Testis (tissue), 3 donors: ENCODE data around the gene NUDT3. TPM values are rescaled to one million over a fixed set of nuclear protein-coding genes. Genes with fewer than 3 reads are reported as not detected.

Experiments used
- DNase-seq: peaks from one replicate; pipeline ENCODE4 v3.0.0-alpha.2; 2019
- H3K27ac ChIP-seq, 2 donors: fragments of 200-600 bp; sonication (generic); one replicate each; pipeline ENCODE4 v1.5.1; 2019
- H3K27me3 ChIP-seq: fragments of 200-600 bp; sonication (generic); one replicate; pipeline ENCODE4 v1.5.1; 2019
- H3K36me3 ChIP-seq: fragments of 200-600 bp; sonication (generic); one replicate; pipeline ENCODE4 v1.5.1; 2017; ENCODE audit warnings: low read depth; ENCODE audit errors: missing control alignments
- H3K4me1 ChIP-seq: fragments of 200-600 bp; sonication (generic); one replicate; pipeline ENCODE4 v1.5.1; 2019
- H3K4me3 ChIP-seq, 2 donors: fragments of 200-600 bp; sonication (generic); one replicate each; pipeline ENCODE4 v1.5.1; 2017 to 2019
- H3K9me3 ChIP-seq: fragments of 200-600 bp; sonication (generic); one replicate; pipeline ENCODE4 v1.5.1; 2017
- POLR2A ChIP-seq: fragments of 450-650 bp; IDR thresholded peaks from one replicate; pipeline ENCODE4 v1.6.1; 2017; ENCODE audit warnings: antibody characterized with exemption, mild to moderate bottlenecking, moderate library complexity
- WGBS, 2 donors: methylation state at CpG; one replicate each; pipeline ENCODE4 v1.1.5; 2018; 5-methylcytosine and 5-hydroxymethylcytosine counted together
- intact Hi-C: fragments of 100-400 bp; cut with DNase I; formaldehyde crosslinking; loops from one replicate; pipeline ENCODE4 v1.15.1; 2023; ENCODE audit warnings: low total_unique reads
- polyA plus RNA-seq: library from polyadenylated mRNA; stranded (reverse); fragments of 350-450 nt; fragmentation: Illumina TruSeq; extraction: RNeasy Lipid Tissue Mini Kit (QIAGEN cat#74804); gene quantifications from one replicate; pipeline ENCODE4 v1.2.3, GENCODE V29; 2014; ENCODE audit warnings: low read depth, low replicate concordance; ENCODE audit not compliant: insufficient read depth
- total RNA-seq, 2 donors: library from RNA; depleted of rRNA; stranded (reverse); fragments of >200 nt; gene quantifications; one replicate each; pipeline ENCODE4 v1.2.3, GENCODE V29; 2016
- TF ChIP-seq, protein P1 (sequence below), 3 experiments: fragments of 450-650 bp in 2 of 3; fragments of 200-600 bp in 1 of 3; sonication (generic) in 1 of 3; IDR thresholded peaks; one replicate each; pipeline ENCODE4 v1.5.1; 2016 to 2019; ENCODE audit warnings: antibody characterized with exemption in 3 of 3, mild to moderate bottlenecking in 2 of 3, moderate library complexity in 1 of 3

Gene NUDT3
- total and polyA plus RNA-seq, 3 donors from 2014 or later, result 18.7 to 28.3 (median 24.0) TPM

GRCh38 chr6:34323300-34323699 is 69.2 kb downstream of the NUDT3 start:
- Histone ChIP-seq H3K9me3 (no peaks in the 10 kb centered on the region), H3K4me3 (no peak overlapping the region), H3K4me1 (peaks cover 6% of the 10 kb centered on the region), H3K27me3 (no peaks in the 10 kb centered on the region), H3K36me3 (no peaks in the 10 kb centered on the region), H3K27ac (no peak overlapping the region)
- 85 to 88% methylated on average over 6 of the region's 6 CpGs for WGBS, 2 donors
- intact Hi-C loops, result no loop called here
- TF ChIP-seq, protein P1, sequence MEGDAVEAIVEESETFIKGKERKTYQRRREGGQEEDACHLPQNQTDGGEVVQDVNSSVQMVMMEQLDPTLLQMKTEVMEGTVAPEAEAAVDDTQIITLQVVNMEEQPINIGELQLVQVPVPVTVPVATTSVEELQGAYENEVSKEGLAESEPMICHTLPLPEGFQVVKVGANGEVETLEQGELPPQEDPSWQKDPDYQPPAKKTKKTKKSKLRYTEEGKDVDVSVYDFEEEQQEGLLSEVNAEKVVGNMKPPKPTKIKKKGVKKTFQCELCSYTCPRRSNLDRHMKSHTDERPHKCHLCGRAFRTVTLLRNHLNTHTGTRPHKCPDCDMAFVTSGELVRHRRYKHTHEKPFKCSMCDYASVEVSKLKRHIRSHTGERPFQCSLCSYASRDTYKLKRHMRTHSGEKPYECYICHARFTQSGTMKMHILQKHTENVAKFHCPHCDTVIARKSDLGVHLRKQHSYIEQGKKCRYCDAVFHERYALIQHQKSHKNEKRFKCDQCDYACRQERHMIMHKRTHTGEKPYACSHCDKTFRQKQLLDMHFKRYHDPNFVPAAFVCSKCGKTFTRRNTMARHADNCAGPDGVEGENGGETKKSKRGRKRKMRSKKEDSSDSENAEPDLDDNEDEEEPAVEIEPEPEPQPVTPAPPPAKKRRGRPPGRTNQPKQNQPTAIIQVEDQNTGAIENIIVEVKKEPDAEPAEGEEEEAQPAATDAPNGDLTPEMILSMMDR (IDR thresholded peaks at IDR 0.05), result no peak
- no peak for TF ChIP-seq POLR2A
- DNase-seq, result no peak

DNA sequence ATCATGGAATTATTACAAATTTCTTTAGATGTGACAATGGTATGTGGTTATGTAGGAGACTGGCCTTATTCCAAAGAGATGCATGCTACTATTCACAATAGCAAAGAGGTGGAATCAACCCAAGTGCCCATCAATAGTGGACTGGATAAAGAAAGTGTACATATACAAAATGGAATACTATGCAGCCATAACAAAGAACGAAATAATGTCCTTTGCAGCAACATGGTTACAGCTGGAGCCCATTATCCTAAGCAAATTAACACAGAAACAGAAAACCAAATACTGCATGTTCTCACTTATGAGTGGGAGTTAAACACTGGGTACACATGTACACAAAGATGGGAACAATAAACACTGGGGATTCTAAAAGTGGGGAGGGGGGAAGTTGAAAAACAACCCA is 69.7 kb downstream of the NUDT3 start:
- no peak for DNase-seq
- Histone ChIP-seq H3K36me3 (no peaks in the 10 kb centered on the region), H3K4me1 (peaks cover 6% of the 10 kb centered on the region), H3K4me3 (no peak overlapping the region), H3K27ac (no peak overlapping the region), H3K9me3 (no peaks in the 10 kb centered on the region), H3K27me3 (no peaks in the 10 kb centered on the region)
- WGBS, 2 donors, result 89 to 90% methylated on average over 1 of the region's 1 CpG
- intact Hi-C loops, result no loop called here
- no peak for TF ChIP-seq POLR2A
- TF ChIP-seq, protein P1 (IDR thresholded peaks at IDR 0.05), result no peak

DNA sequence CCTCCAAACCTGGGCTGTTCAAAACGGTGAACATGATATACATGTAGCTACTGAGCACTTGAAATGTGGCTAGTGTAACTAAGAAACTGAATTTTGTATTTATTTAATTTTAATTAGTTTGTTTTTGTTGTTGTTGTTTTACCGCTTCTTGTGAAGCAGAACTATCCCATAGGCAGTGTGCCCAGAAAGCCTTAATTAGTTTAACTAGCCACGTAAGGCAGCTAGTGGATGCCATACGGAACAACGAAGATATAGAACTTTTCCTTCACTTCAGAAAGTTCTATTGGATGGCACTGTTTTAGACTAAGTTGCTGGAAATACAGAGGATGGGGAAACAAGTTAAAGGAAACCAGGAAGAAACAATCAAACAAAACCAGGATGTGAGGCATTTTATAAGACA is 70.6 kb downstream of the NUDT3 start:
- Histone ChIP-seq H3K4me1 (peaks cover 6% of the 10 kb centered on the region), H3K27me3 (no peaks in the 10 kb centered on the region), H3K9me3 (no peaks in the 10 kb centered on the region), H3K27ac (no peak overlapping the region), H3K36me3 (no peaks in the 10 kb centered on the region), H3K4me3 (no peak overlapping the region)
- no peak for DNase-seq
- intact Hi-C loops, result no loop called here
- TF ChIP-seq, protein P1 (IDR thresholded peaks at IDR 0.05), result no peak
- no peak for TF ChIP-seq POLR2A
- 85 to 86% methylated on average over 5 of the region's 5 CpGs for WGBS, 2 donors

GRCh38 chr6:34319471-34319885 is 73.0 kb downstream of the NUDT3 start:
- Histone ChIP-seq H3K36me3 (no peaks in the 10 kb centered on the region), H3K4me3 (no peak overlapping the region), H3K4me1 (peaks cover 6% of the 10 kb centered on the region), H3K27me3 (no peaks in the 10 kb centered on the region), H3K27ac (no peak overlapping the region), H3K9me3 (no peaks in the 10 kb centered on the region)
- no peak for DNase-seq
- WGBS, 2 donors, result 77 to 94% methylated on average over 4 of the region's 4 CpGs
- no peak for TF ChIP-seq POLR2A
- TF ChIP-seq, protein P1 (IDR thresholded peaks at IDR 0.05), result no peak
- intact Hi-C loops, result no loop called here
